Esophagus muscularis mucosa (tissue), 4 donors: Measurements from ENCODE around the gene GBGT1. TPM values are rescaled to one million over a fixed set of nuclear protein-coding genes. Genes with fewer than 3 reads are reported as not detected.

ENCODE experiments used
- DNase-seq: peaks from one replicate; pipeline ENCODE4 v3.0.0-alpha.2; 2017; ENCODE audit errors: extremely low spot score
- H3K27ac ChIP-seq, 4 donors: fragments of 200-600 bp; sonication (generic); replicated peaks in 1 of 4; 1 replicate in 3 of 4; 2 replicates in 1 of 4; pipeline ENCODE4 v1.5.1; 2016 to 2019; ENCODE audit warnings: mild to moderate bottlenecking in 1 of 4
- H3K27me3 ChIP-seq, 4 donors: fragments of 200-600 bp; sonication (generic); one replicate each; pipeline versions ENCODE4 v1.5.1 to v1.6.0; 2016 to 2019
- H3K36me3 ChIP-seq, 4 donors: fragments of 200-600 bp; sonication (generic); one replicate each; pipeline ENCODE4 v1.5.1; 2016 to 2019
- H3K4me1 ChIP-seq, 4 donors: fragments of 200-600 bp; sonication (generic); one replicate each; pipeline ENCODE4 v1.5.1; 2016 to 2019
- H3K4me3 ChIP-seq, 4 donors: fragments of 200-600 bp; sonication (generic); 1 replicate in 2 of 4; 2 replicates in 2 of 4; pipeline ENCODE4 v1.5.1; 2016 to 2019; ENCODE audit warnings: mild to moderate bottlenecking in 4 of 4, moderate library complexity in 1 of 4
- H3K9me3 ChIP-seq, 4 donors: fragments of 200-600 bp; sonication (generic); 1 replicate in 3 of 4; 2 replicates in 1 of 4; pipeline ENCODE4 v1.5.1; 2016 to 2019
- CTCF ChIP-seq, 3 experiments: fragments of 200-600 bp in 2 of 3; fragments of 450-650 bp in 1 of 3; sonication (generic) in 2 of 3; IDR thresholded peaks; one replicate each; pipeline ENCODE4 v1.5.1; 2017 to 2019; ENCODE audit warnings: antibody characterized with exemption in 3 of 3, mild to moderate bottlenecking in 2 of 3, moderate library complexity in 1 of 3
- EP300 ChIP-seq: sonication (generic); formaldehyde crosslinking; IDR thresholded peaks from one replicate; pipeline ENCODE4 v1.6.1; 2017; ENCODE audit warnings: antibody characterized with exemption
- POLR2A ChIP-seq: fragments of 450-650 bp; IDR thresholded peaks from one replicate; pipeline ENCODE4 v1.6.1; 2017; ENCODE audit warnings: antibody characterized with exemption, moderate library complexity, mild to moderate bottlenecking, low read depth
- POLR2AphosphoS5 ChIP-seq, 2 donors: sonication (generic); formaldehyde crosslinking; IDR thresholded peaks; one replicate each; pipeline ENCODE4 v1.6.1; 2017; ENCODE audit warnings: antibody characterized with exemption in 2 of 2
- WGBS: methylation state at CpG from one replicate; pipeline ENCODE4 v1.1.5; 2018; 5-methylcytosine and 5-hydroxymethylcytosine counted together
- intact Hi-C: fragments of 100-400 bp; cut with DNase I; formaldehyde crosslinking; loops from one replicate; pipeline ENCODE4 v1.15.1; 2023
- total RNA-seq, 4 donors: library from RNA; depleted of rRNA; stranded (reverse); fragments of >200 nt; gene quantifications; one replicate each; pipeline versions ENCODE4 v1.1.0 to v1.2.1, GENCODE V29; 2016

Gene GBGT1
- total RNA-seq, 4 donors from 2014 or later = 15.9 to 19.1 (median 17.5) TPM

- WGBS = 74% methylated on average over 10 of the region's 19 CpGs
- Histone ChIP-seq H3K4me3 (peak overlapping the region in 1 of 4 donors; percentile 19), H3K9me3 (no peaks in the 10 kb centered on the region), H3K36me3 (peaks cover 2 to 22% (median 19%) of the 10 kb centered on the region in 4 donors), H3K4me1 (peaks cover 81 to 87% (median 84%) of the 10 kb centered on the region in 4 donors), H3K27ac (peak overlapping the region; percentile 75 to 81 (median 77)), H3K27me3 (no peaks in the 10 kb centered on the region)
- intact Hi-C loops = no loop called here
- DNase-seq = no peak
- TF ChIP-seq CTCF (IDR thresholded peaks at IDR 0.05) (no peak), POLR2AphosphoS5 (IDR thresholded peaks at IDR 0.05) (no peak), POLR2A (no peak), EP300 (no peak)
Observed at GRCh38 chr9:133114886-133115603, 48.7 kb downstream of the GBGT1 start.

- H3K9me3 ChIP-seq = no peaks in the 10 kb centered on the region
- H3K4me1 ChIP-seq = peaks cover 73 to 78% (median 76%) of the 10 kb centered on the region in 4 donors
- H3K36me3 ChIP-seq = peaks cover 10 to 30% (median 28%) of the 10 kb centered on the region in 4 donors
- no peak for DNase-seq
- no peaks in the 10 kb centered on the region for H3K27me3 ChIP-seq
- intact Hi-C loops = no loop called here
- H3K27ac ChIP-seq = peak overlapping the region; percentile 75 to 81 (median 77)
- 42% methylated on average over 16 of the region's 20 CpGs for WGBS
- TF ChIP-seq POLR2AphosphoS5 (IDR thresholded peaks at IDR 0.05) = no peak
- TF ChIP-seq EP300 = no peak
- no peak for TF ChIP-seq POLR2A
- no peak for TF ChIP-seq CTCF (IDR thresholded peaks at IDR 0.05)
- H3K4me3 ChIP-seq = peak overlapping the region; percentile 10 to 19 (median 14)
Observed at GRCh38 chr9:133113949-133114885, 49.5 kb downstream of the GBGT1 start.

- WGBS = 69% methylated on average over 7 of the region's 19 CpGs
- H3K4me3 ChIP-seq = peak overlapping the region; percentile 10 to 19 (median 14)
- peaks cover 64 to 70% (median 67%) of the 10 kb centered on the region in 4 donors for H3K4me1 ChIP-seq
- DNase-seq = no peak
- intact Hi-C loops = no loop called here
- peak overlapping the region; percentile 75 to 81 (median 77) for H3K27ac ChIP-seq
- TF ChIP-seq POLR2AphosphoS5 (IDR thresholded peaks at IDR 0.05) (peak; percentile 18 to 53), POLR2A (no peak), EP300 (peak; percentile 34), CTCF (IDR thresholded peaks at IDR 0.05) (no peak)
- H3K36me3 ChIP-seq = peaks cover 18 to 38% (median 36%) of the 10 kb centered on the region in 4 donors
- H3K27me3 ChIP-seq = no peaks in the 10 kb centered on the region
- H3K9me3 ChIP-seq = no peaks in the 10 kb centered on the region
Observed at GRCh38 chr9:133113163-133113948, 50.4 kb downstream of the GBGT1 start.

GRCh38 chr9:133112663-133113026 is 51.1 kb downstream of the GBGT1 start:
- Histone ChIP-seq H3K4me3 (no peak overlapping the region), H3K4me1 (peaks cover 57 to 63% (median 60%) of the 10 kb centered on the region in 4 donors), H3K36me3 (peaks cover 25 to 46% (median 43%) of the 10 kb centered on the region in 4 donors), H3K27me3 (no peaks in the 10 kb centered on the region), H3K27ac (peak overlapping the region; percentile 75 to 81 (median 77)), H3K9me3 (no peaks in the 10 kb centered on the region)
- WGBS = 70% methylated on average over 2 of the region's 7 CpGs
- TF ChIP-seq POLR2A (no peak), POLR2AphosphoS5 (IDR thresholded peaks at IDR 0.05) (peak in 1 of 2 donors; percentile 27)
- intact Hi-C loops = no loop called here
- no peak for DNase-seq
